ENCODE results near the gene MAPK11. TPM values are rescaled to one million over a fixed set of nuclear protein-coding genes. Genes with fewer than 3 reads are reported as not detected.

MAPK11 gene
- total RNA-seq, 1 donor: 1.3 TPM

GRCh38 chr22:50311606-50312351 lies 41.6 kb upstream of the MAPK11 start:
- no peaks in the 10 kb centered on the region for H3K27me3 ChIP-seq (ENCODE audit: insufficient read depth, low read length)
- peaks cover 42% of the 10 kb centered on the region for H3K4me1 ChIP-seq (ENCODE audit: insufficient read depth, low read length)
- H3K4me3 ChIP-seq (ENCODE audit: low read length): no peak overlapping the region
- no peaks in the 10 kb centered on the region for H3K9me3 ChIP-seq (ENCODE audit: low read depth, low read length)

DNA sequence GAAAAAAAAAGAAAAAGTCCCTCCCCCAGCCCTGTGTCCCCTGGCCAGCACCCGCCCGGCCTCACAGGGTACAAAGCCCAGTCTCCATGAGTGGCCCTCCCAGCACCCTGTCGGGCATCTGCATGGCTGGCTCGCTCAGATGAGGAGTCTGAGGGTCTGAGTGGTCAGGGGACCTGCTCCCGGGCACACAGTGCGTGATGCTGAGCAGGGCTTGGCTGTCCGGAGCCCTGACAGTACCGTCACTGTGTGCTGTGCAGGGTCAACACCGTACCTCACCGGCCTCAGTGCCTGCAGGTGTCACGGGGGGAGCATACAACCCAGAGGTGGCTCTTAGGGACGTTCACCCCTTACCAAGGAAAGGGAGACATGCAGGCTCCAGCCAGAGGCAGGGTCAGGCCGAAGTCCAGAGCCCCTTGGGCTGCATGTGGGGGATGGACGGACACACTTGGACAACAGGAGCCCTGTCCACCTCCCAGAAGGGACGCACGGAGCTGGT lies 40.8 kb upstream of the MAPK11 start:
- Histone ChIP-seq H3K9me3 (ENCODE audit: low read depth, low read length) (no peaks in the 10 kb centered on the region), H3K4me3 (ENCODE audit: low read length) (no peak overlapping the region), H3K27me3 (ENCODE audit: insufficient read depth, low read length) (no peaks in the 10 kb centered on the region), H3K4me1 (ENCODE audit: insufficient read depth, low read length) (peaks cover 46% of the 10 kb centered on the region)

GRCh38 chr22:50310031-50310722 lies 40.0 kb upstream of the MAPK11 start:
- Histone ChIP-seq H3K4me3 (ENCODE audit: low read length) (no peak overlapping the region), H3K4me1 (ENCODE audit: insufficient read depth, low read length) (peaks cover 49% of the 10 kb centered on the region), H3K9me3 (ENCODE audit: low read depth, low read length) (no peaks in the 10 kb centered on the region), H3K27me3 (ENCODE audit: insufficient read depth, low read length) (no peaks in the 10 kb centered on the region)

GRCh38 chr22:50309601-50309991 lies 39.4 kb upstream of the MAPK11 start:
- peaks cover 49% of the 10 kb centered on the region for H3K4me1 ChIP-seq (ENCODE audit: insufficient read depth, low read length)
- H3K27me3 ChIP-seq (ENCODE audit: insufficient read depth, low read length): no peaks in the 10 kb centered on the region
- H3K4me3 ChIP-seq (ENCODE audit: low read length): no peak overlapping the region
- H3K9me3 ChIP-seq (ENCODE audit: low read depth, low read length): no peaks in the 10 kb centered on the region

DNA sequence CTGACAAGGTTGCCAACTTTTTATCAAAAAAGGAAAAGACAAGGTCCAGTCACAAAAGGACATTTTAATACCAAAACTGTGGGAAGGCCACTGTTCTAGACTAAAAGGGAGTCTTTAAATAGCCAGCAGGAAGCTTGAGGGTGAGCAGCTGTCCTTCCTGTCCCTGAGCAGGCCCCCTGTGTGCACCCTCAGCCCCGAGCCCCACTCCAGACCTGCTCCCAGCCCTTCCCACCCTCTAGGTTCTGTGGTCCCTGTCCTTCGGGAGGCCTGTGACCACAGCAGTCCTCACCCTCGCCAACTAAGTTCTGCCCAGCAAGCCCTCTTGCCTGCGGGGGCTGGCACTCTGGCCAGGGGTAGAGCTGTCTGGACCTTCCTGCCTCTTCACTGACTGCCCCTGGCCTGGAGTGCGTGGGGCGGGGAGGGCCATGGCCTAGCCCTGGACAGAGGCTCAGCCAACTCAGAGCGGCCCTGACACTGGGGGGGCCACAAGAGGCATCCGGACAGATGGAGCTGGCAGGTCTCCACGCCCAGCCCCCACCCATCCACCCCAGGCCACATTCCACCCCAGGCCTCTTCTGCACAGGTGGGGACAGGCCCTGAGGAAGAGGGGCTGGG lies 38.9 kb upstream of the MAPK11 start:
- Histone ChIP-seq H3K4me1 (ENCODE audit: insufficient read depth, low read length) (peaks cover 47% of the 10 kb centered on the region), H3K9me3 (ENCODE audit: low read depth, low read length) (no peaks in the 10 kb centered on the region), H3K27me3 (ENCODE audit: insufficient read depth, low read length) (no peaks in the 10 kb centered on the region), H3K4me3 (ENCODE audit: low read length) (no peak overlapping the region)

- Histone ChIP-seq H3K4me3 (ENCODE audit: low read length) (no peak overlapping the region), H3K4me1 (ENCODE audit: insufficient read depth, low read length) (peaks cover 47% of the 10 kb centered on the region), H3K9me3 (ENCODE audit: low read depth, low read length) (no peaks in the 10 kb centered on the region), H3K27me3 (ENCODE audit: insufficient read depth, low read length) (no peaks in the 10 kb centered on the region)
Observed at GRCh38 chr22:50308597-50308935, 38.4 kb upstream of the MAPK11 start.

GRCh38 chr22:50307890-50308596 lies 37.9 kb upstream of the MAPK11 start:
- Histone ChIP-seq H3K27me3 (ENCODE audit: insufficient read depth, low read length) (no peaks in the 10 kb centered on the region), H3K9me3 (ENCODE audit: low read depth, low read length) (no peaks in the 10 kb centered on the region), H3K4me1 (ENCODE audit: insufficient read depth, low read length) (peaks cover 51% of the 10 kb centered on the region), H3K4me3 (ENCODE audit: low read length) (no peak overlapping the region)

DNA sequence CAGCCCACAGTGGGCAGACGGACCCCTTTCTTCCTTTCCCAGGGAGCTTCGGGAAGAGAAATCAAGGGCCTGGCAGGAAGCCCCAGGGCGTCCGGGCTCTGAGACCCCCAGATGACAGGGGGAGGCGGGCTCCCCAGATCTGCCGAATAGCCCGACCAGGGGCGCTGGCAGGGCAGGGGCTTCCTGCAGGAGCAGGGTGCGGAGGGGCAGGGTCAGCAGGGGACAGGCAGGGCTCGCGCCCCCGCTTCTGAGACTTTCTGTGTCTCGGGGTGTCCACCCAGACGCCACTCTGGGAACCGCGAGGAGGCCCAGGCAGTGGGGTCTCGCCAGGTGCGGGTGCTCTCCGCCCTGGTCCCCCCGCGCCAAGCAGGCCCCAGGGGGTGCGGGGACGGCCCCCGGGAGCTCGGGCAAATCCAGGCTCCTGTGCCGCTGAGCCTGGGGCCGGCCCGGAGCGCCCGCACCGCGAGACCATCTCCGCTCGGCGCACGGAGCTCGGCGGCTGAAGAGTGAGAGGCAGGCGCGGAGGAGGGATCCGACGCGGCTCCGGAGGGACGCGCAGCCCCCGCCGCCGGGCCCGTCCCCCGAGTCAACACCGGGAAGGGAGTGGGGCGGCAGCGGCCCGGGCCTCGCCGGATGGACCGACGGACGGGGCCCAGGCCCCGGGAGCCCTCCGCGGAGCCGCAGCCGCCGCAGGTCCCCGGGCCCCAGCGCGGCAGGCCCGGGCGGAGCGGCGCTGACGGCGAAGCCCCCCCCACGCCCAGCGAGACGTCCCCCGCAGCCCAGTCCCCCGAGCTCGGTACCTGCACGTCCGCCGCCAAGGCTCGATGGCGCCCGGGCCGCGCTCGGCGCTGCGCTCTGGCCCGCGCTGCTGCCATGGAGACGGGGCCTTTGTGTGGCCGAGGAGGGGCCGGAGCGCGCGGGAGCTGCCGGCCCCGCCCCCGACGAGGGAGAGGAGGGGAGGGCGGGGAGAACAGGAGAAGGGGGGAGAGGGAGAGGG lies 36.9 kb upstream of the MAPK11 start, which contains the start of gene PLXNB2:
Gene PLXNB2 (minus strand): TSS at position 894 of the 997 bp plus-strand sequence. CDS start 17,062 bp downstream, outside the sequence.
- Histone ChIP-seq H3K9me3 (ENCODE audit: low read depth, low read length) (no peaks in the 10 kb centered on the region), H3K27me3 (ENCODE audit: insufficient read depth, low read length) (no peaks in the 10 kb centered on the region), H3K4me1 (ENCODE audit: insufficient read depth, low read length) (peaks cover 61% of the 10 kb centered on the region), H3K4me3 (ENCODE audit: low read length) (peak within 1 kb of the TSS; percentile 54)

DNA sequence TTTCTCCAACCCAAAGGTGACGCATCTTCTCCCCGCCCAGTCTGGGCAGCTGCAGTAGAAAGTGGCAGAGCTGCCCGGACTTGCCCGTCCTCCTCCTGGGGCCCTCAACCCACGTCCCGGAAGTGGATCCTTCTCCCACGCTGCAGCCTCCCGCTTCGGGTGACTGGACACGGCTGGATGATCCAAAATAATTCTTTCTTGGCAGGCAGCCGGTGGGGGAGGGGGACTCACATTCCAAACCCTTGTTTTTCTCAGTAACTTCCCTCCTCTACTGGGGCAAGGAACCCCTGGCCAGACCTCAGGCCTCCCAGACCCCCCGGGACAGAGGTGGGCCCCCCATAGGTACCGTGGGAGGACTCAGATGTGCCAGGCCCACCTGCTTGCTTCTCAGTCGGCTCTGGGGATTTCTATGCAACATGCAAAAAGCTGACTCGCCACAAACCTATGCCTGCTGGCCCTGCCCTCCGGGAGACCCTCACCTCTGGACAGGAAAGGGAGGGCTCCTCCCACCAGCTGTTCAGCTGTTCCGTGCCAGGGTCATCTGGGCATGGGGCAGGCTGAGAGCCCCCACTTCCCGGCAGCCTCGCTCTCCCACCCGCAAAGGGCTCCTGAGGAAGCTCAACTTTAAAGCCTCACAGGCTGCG lies 35.9 kb upstream of the MAPK11 start:
- no peaks in the 10 kb centered on the region for H3K9me3 ChIP-seq (ENCODE audit: low read depth, low read length)
- peak overlapping the region; percentile 54 for H3K4me3 ChIP-seq (ENCODE audit: low read length)
- no peaks in the 10 kb centered on the region for H3K27me3 ChIP-seq (ENCODE audit: insufficient read depth, low read length)
- H3K4me1 ChIP-seq (ENCODE audit: insufficient read depth, low read length): peaks cover 71% of the 10 kb centered on the region

DNA sequence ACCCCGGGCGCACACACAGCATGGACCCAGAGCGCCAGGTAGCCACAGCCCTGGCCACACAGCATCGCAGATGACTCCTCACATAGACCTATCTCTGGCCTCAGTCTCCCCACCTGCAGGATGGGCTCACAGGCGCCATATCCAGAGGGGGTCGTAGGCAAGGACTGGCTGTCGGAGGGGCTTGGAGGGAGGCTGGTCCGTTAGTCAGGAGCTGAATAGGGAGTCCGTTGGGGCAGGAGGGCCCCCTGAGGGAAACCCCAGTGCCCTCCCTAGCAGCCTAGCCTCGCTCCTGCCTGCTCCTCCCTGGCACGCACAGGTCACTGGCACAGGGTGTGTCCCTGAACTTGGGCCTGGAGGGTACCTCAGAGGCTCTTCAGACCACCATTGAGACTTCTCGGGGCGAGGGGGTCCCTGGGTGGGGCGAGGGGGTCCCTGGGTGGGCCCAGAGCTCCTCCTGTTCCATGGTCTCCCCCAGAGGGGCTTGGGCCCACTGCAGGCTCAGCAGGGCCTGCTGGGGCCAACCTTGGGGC lies 35.3 kb upstream of the MAPK11 start:
- Histone ChIP-seq H3K27me3 (ENCODE audit: insufficient read depth, low read length) (no peaks in the 10 kb centered on the region), H3K4me3 (ENCODE audit: low read length) (peak overlapping the region; percentile 54), H3K9me3 (ENCODE audit: low read depth, low read length) (no peaks in the 10 kb centered on the region), H3K4me1 (ENCODE audit: insufficient read depth, low read length) (peaks cover 77% of the 10 kb centered on the region)

DNA sequence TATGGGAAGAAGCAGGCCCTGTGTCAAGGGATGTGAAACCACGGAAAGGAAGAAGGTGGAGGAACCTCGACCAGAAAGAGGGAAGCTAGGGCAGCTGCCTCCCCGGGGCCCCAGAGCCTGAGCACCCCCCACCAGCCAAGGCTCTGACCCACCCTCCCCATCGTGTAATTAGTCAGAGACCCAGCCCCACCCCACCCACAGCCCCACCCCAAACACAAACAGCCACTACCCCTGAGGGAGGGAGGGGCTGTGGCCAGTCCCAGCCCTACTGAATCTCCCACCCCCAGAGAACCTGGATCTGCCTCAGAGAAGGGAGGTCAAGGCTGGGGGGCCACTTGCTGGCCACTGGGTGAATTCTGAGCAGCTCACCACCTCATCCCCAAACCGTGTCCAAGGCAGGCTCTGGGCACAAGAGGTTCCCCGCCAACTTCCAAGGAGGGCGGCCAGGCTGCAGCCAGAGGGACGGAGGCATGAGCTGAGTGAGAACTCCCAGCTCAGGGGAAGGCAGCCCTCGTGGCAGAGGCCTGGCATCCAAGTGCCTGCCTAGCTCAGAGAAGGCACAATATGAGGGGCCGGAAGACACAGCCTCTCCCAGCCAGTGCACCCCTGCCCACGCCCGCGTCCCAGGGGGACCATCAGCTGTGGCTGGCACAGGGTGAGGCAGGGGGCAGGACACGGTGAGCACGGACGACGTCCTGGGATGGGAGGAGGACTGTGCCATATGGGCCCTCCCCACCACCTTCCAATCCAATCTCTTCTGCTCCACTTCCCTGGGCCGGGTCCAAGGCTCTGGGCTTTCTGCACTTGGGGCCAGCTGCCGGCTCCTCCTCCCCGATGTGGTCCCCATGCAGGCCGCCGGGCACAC lies 34.6 kb upstream of the MAPK11 start:
- H3K9me3 ChIP-seq (ENCODE audit: low read depth, low read length): no peaks in the 10 kb centered on the region
- no peaks in the 10 kb centered on the region for H3K27me3 ChIP-seq (ENCODE audit: insufficient read depth, low read length)
- H3K4me3 ChIP-seq (ENCODE audit: low read length): peak overlapping the region; percentile 54
- H3K4me1 ChIP-seq (ENCODE audit: insufficient read depth, low read length): peaks cover 81% of the 10 kb centered on the region

GRCh38 chr22:50303848-50304527 lies 33.8 kb upstream of the MAPK11 start:
- H3K9me3 ChIP-seq (ENCODE audit: low read depth, low read length): no peaks in the 10 kb centered on the region
- peaks cover 73% of the 10 kb centered on the region for H3K4me1 ChIP-seq (ENCODE audit: insufficient read depth, low read length)
- no peaks in the 10 kb centered on the region for H3K27me3 ChIP-seq (ENCODE audit: insufficient read depth, low read length)
- H3K4me3 ChIP-seq (ENCODE audit: low read length): peak overlapping the region; percentile 8

Measured in mononuclear cell (primary cell).